Measurements from ENCODE around the gene DCAKD. TPM values are rescaled to one million over a fixed set of nuclear protein-coding genes. Genes with fewer than 3 reads are reported as not detected.

Gene DCAKD
- total and polyA plus RNA-seq, 2 experiments from 2014 or later = 29.9 to 47.4 TPM

DNA sequence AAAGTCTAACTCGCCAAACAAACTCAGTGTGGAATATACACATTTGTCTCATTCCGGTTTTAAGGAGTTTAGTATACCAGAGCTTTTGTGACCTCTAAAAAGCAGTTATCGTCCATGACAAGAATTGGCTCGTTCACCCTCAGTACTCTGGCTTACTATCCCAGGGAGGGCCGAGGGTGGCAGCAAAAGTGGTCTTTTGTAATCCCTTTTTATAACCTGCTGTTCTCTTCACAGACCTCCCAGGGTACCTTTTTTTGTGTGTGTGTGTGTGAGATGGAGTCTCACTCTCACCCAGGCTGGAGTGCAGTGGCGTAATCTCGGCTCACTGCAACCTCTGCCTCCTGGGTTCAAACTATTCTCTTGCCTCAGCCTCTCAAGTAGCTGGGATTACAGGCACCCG lies 18.6 kb upstream of the DCAKD start:
- WGBS (ENCODE audit: low lambda C conversion rate, missing lambda C conversion rate) = 90% methylated on average over 8 of the region's 8 CpGs
- H2AFZ ChIP-seq = no peak overlapping the region
- TF ChIP-seq EZH2 (IDR thresholded peaks at IDR 0.05; ENCODE audit: borderline replicate concordance) (no peak), EZH2phosphoT487 (IDR thresholded peaks at IDR 0.05; ENCODE audit: low read depth, severe bottlenecking, unreplicated experiment) (no peak)
- TF ChIP-seq, protein P1, sequence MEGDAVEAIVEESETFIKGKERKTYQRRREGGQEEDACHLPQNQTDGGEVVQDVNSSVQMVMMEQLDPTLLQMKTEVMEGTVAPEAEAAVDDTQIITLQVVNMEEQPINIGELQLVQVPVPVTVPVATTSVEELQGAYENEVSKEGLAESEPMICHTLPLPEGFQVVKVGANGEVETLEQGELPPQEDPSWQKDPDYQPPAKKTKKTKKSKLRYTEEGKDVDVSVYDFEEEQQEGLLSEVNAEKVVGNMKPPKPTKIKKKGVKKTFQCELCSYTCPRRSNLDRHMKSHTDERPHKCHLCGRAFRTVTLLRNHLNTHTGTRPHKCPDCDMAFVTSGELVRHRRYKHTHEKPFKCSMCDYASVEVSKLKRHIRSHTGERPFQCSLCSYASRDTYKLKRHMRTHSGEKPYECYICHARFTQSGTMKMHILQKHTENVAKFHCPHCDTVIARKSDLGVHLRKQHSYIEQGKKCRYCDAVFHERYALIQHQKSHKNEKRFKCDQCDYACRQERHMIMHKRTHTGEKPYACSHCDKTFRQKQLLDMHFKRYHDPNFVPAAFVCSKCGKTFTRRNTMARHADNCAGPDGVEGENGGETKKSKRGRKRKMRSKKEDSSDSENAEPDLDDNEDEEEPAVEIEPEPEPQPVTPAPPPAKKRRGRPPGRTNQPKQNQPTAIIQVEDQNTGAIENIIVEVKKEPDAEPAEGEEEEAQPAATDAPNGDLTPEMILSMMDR (IDR thresholded peaks at IDR 0.05; ENCODE audit: poor library complexity) = no peak
- no peaks in the 10 kb centered on the region for H3K27me3 ChIP-seq
- H3K9me2 ChIP-seq (replicated peaks; ENCODE audit: insufficient read depth) = no peaks in the 10 kb centered on the region
- H3K9me3 ChIP-seq (ENCODE audit: low read depth) = no peaks in the 10 kb centered on the region
- no peak overlapping the region for H3K4me2 ChIP-seq
- H3K36me3 ChIP-seq (replicated peaks; ENCODE audit: insufficient read depth, low read depth) = no peaks in the 10 kb centered on the region
- no peaks in the 10 kb centered on the region for H3K4me1 ChIP-seq (ENCODE audit: insufficient read depth)
- H3K4me3 ChIP-seq = no peak overlapping the region
- peaks cover 21% of the 10 kb centered on the region for H4K20me1 ChIP-seq (ENCODE audit: insufficient read depth, poor library complexity, severe bottlenecking)
- H3K79me2 ChIP-seq = peaks cover 92% of the 10 kb centered on the region
- H3K27ac ChIP-seq = no peak overlapping the region
- no peak for DNase-seq (ENCODE audit: low spot score)

DNA sequence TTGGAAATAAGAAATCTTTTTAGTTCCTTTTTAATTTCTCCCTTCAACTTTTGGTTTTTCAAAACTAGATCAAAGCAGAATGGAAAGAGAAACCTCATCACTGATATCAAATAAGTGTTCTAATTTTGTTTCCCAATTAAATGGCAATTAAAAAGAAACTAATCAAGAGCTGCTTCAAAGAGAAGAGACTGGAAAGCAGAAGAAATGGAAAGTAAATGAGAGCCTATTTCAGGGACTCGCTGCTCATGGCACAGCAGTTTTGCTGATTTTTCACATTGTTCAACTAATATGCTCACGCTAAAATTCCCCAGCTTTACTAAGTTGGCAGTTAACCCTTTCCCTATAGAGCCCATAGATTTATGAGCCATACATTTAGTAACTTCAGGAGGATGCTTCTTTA lies 16.2 kb upstream of the DCAKD start:
- no peaks in the 10 kb centered on the region for H3K9me3 ChIP-seq (ENCODE audit: low read depth)
- 89% methylated on average over 2 of the region's 2 CpGs for WGBS (ENCODE audit: low lambda C conversion rate, missing lambda C conversion rate)
- no peak overlapping the region for H3K27ac ChIP-seq
- DNase-seq (ENCODE audit: low spot score) = no peak
- H3K36me3 ChIP-seq (replicated peaks; ENCODE audit: insufficient read depth, low read depth) = no peaks in the 10 kb centered on the region
- no peak overlapping the region for H3K4me2 ChIP-seq
- H4K20me1 ChIP-seq (ENCODE audit: insufficient read depth, poor library complexity, severe bottlenecking) = peaks cover 23% of the 10 kb centered on the region
- H3K4me1 ChIP-seq (ENCODE audit: insufficient read depth) = peaks cover 11% of the 10 kb centered on the region
- H3K9me2 ChIP-seq (replicated peaks; ENCODE audit: insufficient read depth) = no peaks in the 10 kb centered on the region
- TF ChIP-seq, protein P1 (IDR thresholded peaks at IDR 0.05; ENCODE audit: poor library complexity) = no peak
- TF ChIP-seq EZH2phosphoT487 (IDR thresholded peaks at IDR 0.05; ENCODE audit: low read depth, severe bottlenecking, unreplicated experiment) (no peak), EZH2 (IDR thresholded peaks at IDR 0.05; ENCODE audit: borderline replicate concordance) (no peak)
- peaks cover 95% of the 10 kb centered on the region for H3K79me2 ChIP-seq
- no peaks in the 10 kb centered on the region for H3K27me3 ChIP-seq
- no peak overlapping the region for H3K4me3 ChIP-seq
- H2AFZ ChIP-seq = no peak overlapping the region

DNA sequence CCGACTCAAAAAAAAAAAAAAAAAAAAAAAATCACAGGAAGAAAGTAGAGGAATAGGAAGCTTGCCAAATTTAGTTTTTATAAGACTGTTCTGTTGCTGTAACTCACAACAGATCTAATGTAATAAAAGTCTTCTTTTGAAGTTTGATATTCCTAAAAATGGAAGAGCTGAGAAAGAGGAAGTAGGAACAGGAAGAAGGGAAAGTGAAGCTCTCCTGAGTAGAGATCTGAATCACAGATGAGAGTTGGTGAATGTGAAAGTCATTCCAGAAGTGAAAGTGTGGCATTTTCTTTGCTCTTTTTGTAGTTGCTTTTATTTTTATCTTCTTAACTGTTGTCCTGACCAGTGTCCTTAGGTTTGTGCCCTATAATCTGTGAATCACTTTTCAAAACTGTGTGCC lies 11.8 kb upstream of the DCAKD start:
- Histone ChIP-seq H2AFZ (no peak overlapping the region), H3K27me3 (no peaks in the 10 kb centered on the region), H3K9me2 (replicated peaks; ENCODE audit: insufficient read depth) (no peaks in the 10 kb centered on the region), H3K36me3 (replicated peaks; ENCODE audit: insufficient read depth, low read depth) (no peaks in the 10 kb centered on the region), H3K27ac (no peak overlapping the region), H3K4me2 (peak overlapping the region; percentile 15), H4K20me1 (ENCODE audit: insufficient read depth, poor library complexity, severe bottlenecking) (peaks cover 12% of the 10 kb centered on the region), H3K9me3 (ENCODE audit: low read depth) (no peaks in the 10 kb centered on the region), H3K4me1 (ENCODE audit: insufficient read depth) (peaks cover 28% of the 10 kb centered on the region), H3K4me3 (no peak overlapping the region), H3K79me2 (peaks cover 77% of the 10 kb centered on the region)
- DNase-seq (ENCODE audit: low spot score) = no peak
- TF ChIP-seq EZH2 (IDR thresholded peaks at IDR 0.05; ENCODE audit: borderline replicate concordance) = no peak
- WGBS (ENCODE audit: low lambda C conversion rate, missing lambda C conversion rate) = 78% methylated on average over 1 of the region's 1 CpG

DNA sequence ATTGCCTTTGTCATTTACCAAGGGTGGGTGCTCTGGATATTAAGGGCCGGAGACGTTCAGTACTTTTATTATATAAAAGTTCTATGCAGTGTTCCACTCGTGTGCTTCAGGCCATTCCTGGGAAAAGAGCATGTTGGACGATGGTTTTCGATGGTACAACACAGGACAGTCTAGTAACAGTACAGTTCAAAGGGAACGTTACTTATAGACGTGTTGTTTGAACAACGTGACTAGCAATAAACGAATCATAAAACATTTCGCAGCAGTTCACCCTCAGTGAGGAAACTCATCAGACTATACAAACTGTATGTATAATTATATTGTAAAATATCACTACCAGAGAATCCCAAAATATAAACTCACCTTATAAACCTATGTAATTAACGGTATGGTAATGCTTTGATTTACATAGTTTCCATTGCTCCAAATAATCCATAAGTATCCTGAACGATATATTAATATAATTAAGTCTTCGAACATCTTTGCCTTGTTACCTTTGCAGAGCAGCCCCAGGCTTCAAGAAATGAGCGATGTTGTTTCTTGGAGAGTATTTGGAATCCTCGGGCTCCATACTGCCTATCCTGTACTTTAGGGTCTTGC lies 10.3 kb upstream of the DCAKD start:
- Histone ChIP-seq H3K36me3 (replicated peaks; ENCODE audit: insufficient read depth, low read depth) (no peaks in the 10 kb centered on the region), H3K27ac (peak overlapping the region; percentile 84), H3K4me3 (peak overlapping the region; percentile 38), H3K9me2 (replicated peaks; ENCODE audit: insufficient read depth) (no peaks in the 10 kb centered on the region), H3K27me3 (no peaks in the 10 kb centered on the region), H3K79me2 (peaks cover 62% of the 10 kb centered on the region), H3K4me1 (ENCODE audit: insufficient read depth) (peaks cover 28% of the 10 kb centered on the region), H2AFZ (peak overlapping the region; percentile 12), H4K20me1 (ENCODE audit: insufficient read depth, poor library complexity, severe bottlenecking) (peaks cover 12% of the 10 kb centered on the region), H3K9me3 (ENCODE audit: low read depth) (no peaks in the 10 kb centered on the region), H3K4me2 (peak overlapping the region; percentile 83)
- TF ChIP-seq, protein P1 (IDR thresholded peaks at IDR 0.05; ENCODE audit: poor library complexity) = no peak
- TF ChIP-seq EZH2phosphoT487 (IDR thresholded peaks at IDR 0.05; ENCODE audit: low read depth, severe bottlenecking, unreplicated experiment) = no peak
- TF ChIP-seq EZH2 (IDR thresholded peaks at IDR 0.05; ENCODE audit: borderline replicate concordance) = no peak
- no peak for DNase-seq (ENCODE audit: low spot score)
- 15% methylated on average over 15 of the region's 15 CpGs for WGBS (ENCODE audit: low lambda C conversion rate, missing lambda C conversion rate)
